GM19452 (cell line): ENCODE results near the gene HORMAD2.

Experiments
- ATAC-seq: cut with Tn5 transposase; IDR thresholded peaks from one replicate; pipeline ENCODE4 v1.9.1; 2021; ENCODE audit not compliant: unreplicated experiment

Gene HORMAD2

DNA sequence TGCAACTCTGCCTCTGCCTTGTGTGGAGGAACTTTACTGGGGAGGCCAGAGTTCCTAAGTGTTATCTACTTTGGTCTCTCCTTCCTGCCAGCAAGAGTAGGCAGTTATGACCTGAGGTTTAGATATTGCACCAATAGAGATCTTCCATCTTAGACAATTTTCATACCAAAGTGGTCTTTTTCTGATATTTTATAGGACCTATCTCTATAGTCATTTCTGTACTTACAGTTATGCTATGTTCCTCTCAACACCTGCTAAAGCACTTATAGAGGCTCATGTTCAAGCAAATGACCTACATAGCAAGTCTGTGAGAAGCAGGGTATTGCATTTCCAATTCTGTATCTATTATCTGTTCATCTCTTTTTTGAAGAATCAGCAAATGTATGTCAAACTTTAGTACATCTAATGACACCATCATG, 80.8 kb downstream of the HORMAD2 start:
- ATAC-seq = no peak

DNA sequence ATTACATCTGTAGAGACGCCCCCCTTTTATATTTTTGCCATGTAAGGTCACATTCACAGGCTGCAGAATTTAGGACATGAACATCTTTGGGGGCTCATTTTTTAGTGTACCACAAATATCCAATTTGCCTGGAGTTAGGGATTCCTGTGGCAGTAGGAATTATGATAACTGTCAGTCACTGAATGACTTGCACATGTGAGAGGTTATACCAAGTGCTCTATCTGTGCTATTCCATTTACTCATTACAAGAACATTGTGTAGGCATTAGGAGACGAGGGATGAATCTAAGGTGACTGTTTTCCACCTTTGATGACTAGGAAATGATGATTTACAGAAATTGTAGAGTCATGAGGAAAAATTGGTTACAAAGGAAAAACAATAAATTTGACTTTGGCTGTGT, 87.0 kb downstream of the HORMAD2 start:
- no peak for ATAC-seq

DNA sequence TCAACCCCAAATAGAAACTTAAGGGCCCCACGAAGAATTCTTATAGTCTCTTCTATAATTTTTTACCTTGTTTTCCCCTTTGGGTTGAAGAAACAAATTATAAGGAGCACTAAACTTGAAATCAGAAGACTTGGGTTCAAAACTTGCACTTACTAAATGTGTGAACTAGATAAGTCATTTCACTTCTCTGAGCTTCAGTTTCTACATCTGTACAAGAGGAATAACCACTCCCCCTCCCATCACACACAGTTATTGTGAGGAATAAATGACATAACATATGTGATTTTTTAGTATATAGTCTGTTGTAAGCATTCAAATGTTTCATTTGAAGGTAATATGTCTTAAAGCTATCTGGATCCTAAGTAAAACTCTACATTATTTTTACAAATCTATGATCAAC, 87.5 kb downstream of the HORMAD2 start:
- no peak for ATAC-seq

GRCh38 chr22:30169002-30169401, 88.7 kb downstream of the HORMAD2 start:
- ATAC-seq = no peak

DNA sequence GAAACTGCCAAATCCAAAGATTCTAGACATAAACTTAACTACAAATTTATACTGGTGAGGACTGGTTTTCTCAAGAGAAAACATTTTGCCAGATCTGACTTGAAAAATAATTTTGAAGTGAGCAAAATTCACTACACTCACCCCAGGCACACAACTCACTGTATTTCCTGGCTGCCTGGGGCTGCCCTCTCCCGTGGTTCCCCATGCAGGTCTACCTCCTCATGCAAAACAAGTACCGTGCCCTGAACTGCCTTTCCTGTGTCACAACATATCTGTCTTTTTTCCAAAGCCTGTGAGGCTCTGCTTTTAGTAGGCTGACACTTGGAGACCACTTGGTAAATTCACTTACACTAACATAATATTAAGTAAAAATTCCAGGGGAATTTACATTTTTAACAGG, 89.9 kb downstream of the HORMAD2 start:
- ATAC-seq = no peak

GRCh38 chr22:30171008-30171407, 90.7 kb downstream of the HORMAD2 start:
- ATAC-seq = no peak

DNA sequence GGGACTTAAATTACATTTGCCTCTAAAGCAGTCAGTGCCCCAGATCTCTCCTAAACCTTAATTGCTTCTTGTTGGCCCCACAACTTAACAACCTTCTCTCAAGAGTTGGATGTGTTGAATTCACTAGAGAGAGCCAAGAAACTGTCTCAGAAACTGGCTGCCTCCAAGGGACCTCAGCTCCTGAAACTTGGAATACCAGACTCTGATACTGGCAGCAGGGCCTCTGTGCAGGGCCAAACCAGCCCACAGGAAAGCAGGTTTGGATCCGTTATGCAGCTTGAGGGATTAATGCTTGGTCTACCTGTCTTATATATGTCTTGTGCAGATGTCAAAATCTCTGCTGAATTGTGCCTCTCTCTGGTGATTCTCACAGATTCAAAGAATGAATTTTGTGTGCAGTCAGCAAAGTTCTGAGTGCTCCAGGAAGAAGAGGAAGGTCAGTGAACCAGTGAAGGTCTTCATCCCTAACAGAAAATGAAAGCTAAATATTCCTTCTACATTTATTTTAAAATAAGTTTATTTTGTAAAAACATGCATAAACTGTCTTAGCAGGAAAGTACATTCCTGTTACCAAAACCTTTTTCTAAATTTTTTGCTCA, 95.5 kb downstream of the HORMAD2 start:
- no peak for ATAC-seq

- no peak for ATAC-seq
These were observed 96.2 kb downstream of the HORMAD2 start for GRCh38 chr22:30176431-30176830.

DNA sequence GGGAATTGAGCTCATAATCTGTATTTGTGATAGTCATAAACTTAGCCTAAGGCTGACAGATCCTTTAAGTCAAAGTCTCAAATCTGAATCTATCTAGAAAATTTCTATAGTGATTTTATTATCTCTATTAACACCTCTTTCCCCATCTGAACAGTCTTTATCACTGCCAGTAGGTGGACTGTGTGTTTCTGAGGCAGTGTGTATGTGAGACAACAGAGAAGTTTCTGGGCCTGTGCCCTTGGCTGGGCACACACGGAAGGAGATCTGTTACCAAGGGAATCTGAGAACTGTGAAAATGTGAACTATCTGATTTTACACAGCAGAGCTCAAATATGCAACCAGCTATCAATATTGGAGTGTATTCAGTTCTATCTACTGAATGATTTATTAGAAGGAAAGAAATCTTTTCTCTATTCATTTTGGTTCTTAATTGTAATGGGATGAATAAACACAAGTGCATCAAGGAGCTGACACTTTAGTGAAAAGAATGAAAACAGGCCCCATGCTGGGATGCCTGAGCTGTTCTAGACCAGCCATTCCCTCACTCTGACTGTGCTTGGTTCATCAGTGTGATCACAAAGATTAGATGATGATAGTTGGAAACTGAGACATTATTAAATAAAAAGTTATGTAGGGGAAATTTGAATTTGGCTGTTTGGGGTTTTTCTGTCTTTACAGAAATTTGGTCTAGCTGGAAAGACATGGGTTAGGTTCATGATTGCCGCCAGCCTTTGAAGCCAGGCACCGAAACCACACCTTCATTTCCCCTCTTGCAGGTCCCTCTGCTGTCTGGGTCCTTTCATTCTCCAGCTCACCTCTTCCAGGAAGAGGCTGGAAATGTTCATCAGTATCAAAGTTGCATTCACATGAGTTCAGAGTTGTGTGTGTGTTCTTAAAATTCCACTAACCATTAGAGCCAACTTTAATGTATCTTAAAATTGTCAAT, 98.2 kb downstream of the HORMAD2 start:
- no peak for ATAC-seq

GRCh38 chr22:30180616-30181015, 100.4 kb downstream of the HORMAD2 start:
- no peak for ATAC-seq

DNA sequence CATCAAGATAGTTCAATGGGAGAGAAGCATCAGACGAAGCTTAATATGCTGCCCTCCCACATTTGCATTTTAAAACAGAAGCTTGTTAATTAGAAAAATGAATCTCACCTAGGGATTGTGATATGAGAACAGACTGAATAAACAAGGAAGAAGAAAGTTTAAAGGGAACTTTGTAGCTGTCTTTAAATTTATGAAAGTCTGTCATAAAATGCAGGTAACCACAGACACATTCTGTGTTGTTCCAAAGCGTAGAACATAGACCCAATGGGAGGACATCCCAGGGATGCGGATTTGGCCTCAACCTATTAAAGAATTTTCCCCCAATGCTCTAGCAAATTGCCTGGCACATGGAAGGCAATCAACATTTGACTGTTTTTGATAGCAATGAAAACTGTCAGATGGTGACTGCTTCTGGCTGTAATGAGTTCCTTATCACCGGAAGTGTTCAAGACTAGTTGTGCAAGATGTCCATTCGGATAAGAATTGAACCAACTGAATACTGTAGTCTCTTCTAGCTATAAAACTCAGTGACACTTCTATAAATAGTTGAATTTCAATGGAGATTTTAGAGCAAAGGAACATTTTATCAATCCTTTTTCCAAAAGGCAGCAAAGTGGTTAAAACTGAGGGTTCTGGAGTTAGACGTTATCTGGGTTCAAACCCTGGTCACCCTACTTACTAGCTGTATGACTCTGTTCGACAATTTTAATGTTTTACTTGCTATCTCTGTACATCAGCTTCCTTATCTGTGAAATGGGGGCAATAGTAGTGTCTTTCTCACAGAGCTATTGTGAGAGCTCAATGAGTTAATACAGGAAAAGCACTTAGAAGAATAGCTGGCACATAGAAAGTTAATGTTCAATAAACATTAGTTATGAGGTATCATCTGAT, 101.4 kb downstream of the HORMAD2 start:
- no peak for ATAC-seq

DNA sequence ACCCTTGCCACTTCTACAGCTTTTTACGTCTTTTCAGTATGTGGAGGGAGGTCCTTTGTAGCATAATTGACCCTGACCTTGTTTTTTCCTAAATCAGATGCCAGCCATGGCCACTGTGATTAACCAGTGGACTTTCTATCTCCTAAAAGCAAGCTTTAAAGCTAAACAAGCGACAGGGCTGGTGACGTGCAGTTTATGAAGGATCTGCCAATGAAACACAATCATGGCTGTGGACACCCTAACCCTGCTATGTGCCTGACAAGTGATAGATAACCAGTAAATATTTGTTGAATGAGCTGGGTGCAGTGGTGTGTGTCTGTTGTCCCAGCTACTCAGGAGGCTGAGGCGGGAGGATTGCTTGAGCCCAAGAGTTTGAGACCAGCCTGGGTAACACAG, 102.1 kb downstream of the HORMAD2 start:
- ATAC-seq = no peak

GRCh38 chr22:30182815-30183214, 102.6 kb downstream of the HORMAD2 start:
- ATAC-seq = no peak

GRCh38 chr22:30183271-30183670, 103.0 kb downstream of the HORMAD2 start:
- no peak for ATAC-seq

GRCh38 chr22:30183861-30184278, 103.6 kb downstream of the HORMAD2 start:
- no peak for ATAC-seq

GRCh38 chr22:30185129-30185528, 104.9 kb downstream of the HORMAD2 start:
- no peak for ATAC-seq

GRCh38 chr22:30185549-30185948, 105.3 kb downstream of the HORMAD2 start:
- no peak for ATAC-seq

DNA sequence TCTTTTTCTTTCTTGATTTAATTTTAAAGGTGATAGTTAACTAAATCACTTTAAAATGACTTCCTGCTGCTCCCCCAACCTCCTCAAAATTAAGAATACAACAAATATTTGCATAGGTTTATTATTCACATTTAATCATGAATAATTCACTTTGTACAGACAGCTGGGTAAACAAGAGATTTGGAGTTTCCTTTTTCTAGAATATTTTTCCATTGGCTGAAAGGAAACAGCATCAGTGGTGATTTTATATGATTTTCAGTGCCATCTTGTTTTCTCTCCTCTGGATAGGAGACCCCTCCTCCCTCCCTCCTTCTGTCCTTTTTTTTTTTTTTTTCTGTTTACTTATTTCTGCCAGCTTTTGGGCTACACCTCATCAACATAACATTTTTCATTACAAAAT, 105.8 kb downstream of the HORMAD2 start:
- ATAC-seq = no peak

DNA sequence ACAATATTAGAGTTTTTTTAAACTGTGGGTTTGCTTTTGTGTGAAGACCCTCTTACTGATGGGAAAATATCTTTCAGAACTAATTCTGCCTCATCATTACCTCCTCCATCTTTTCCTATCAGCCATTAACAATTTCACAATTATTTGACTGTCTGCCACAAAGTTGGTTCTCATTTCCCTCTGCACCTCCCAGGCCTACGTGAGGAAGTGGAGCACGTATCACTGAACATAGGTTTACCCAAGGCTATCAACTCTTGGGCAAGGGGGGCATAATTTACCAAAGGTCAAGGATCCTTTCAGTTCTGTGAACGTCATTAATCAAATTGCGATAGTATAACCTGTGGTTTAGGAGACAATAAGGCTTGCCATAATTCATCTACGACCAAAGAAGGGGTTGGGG, 106.2 kb downstream of the HORMAD2 start:
- ATAC-seq = no peak

DNA sequence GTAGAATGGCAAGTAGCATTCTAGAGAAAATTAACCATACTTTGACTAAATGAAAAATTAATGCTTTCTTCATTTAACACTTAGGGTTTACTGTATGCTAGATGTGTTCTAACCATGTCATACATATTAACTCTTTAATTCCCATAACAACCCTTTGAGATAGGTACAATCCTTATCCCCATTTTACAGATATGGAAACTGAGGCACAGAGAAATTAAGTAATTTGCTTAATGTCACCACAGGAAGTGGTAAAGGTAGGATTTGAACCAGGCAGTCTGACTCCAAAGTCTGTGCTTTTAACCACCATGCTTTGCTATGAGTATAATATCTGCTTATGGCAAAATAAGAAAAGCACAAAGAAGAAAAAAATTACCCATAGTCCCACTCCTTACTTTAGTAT, 106.8 kb downstream of the HORMAD2 start:
- ATAC-seq = no peak
